Brain microvascular endothelial cell (primary cell): ENCODE results near the gene SUN2.

Experiments
- DNase-seq: peaks from one replicate; pipeline ENCODE4 v3.0.0-alpha.2; 2020
- H3K27ac ChIP-seq: fragments of 250-450 bp; sonication (Bioruptor Pico); 2 replicates; pipeline ENCODE4 v1.5.1; 2020; ENCODE audit warnings: mild to moderate bottlenecking, moderate library complexity
- H3K27me3 ChIP-seq: fragments of 250-450 bp; sonication (Bioruptor Pico); replicated peaks from 2 replicates; pipeline ENCODE4 v1.5.1; 2020; ENCODE audit warnings: mild to moderate bottlenecking
- H3K36me3 ChIP-seq: fragments of 250-450 bp; sonication (Bioruptor Pico); replicated peaks from 2 replicates; pipeline ENCODE4 v1.5.1; 2020; ENCODE audit warnings: mild to moderate bottlenecking
- H3K4me3 ChIP-seq: 2 replicates; pipeline ENCODE4 v1.5.1; 2011; ENCODE audit warnings: low read depth, mild to moderate bottlenecking, control low read depth, low read length, moderate library complexity
- in situ Hi-C: cut with HindIII; loops from 2 replicates; pipeline ENCODE4 v1.10.0; 2017; ENCODE audit warnings: low sequenced_read_pairs, low pct_ligation_motif_present
- TF ChIP-seq, protein P1 (sequence below): IDR thresholded peaks from 2 replicates; pipeline ENCODE4 v1.5.1; 2011; ENCODE audit warnings: low read depth, mild to moderate bottlenecking, moderate library complexity, low read length, control low read depth, inconsistent platforms; ENCODE audit errors: missing control alignments

The SUN2 gene

DNA sequence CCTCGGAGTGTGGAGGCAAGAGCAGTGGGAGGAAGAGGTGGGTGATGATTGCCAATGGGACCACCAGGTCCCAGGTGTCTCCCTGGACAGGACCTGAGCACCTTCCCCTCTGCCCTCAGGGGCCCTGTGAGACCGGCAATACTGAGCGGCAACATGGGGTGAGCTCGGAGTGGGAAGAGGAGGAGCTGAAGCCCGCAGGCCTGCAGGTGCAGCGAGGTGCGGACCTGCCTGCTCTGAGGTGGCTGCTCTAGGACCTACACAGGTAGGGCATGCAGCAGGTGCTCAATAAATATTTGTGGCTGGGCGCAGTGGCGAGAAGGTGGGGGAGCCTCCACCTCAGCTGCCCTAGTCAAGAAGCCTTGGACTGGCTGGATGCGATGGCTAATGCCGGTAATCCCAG lies 12.2 kb upstream of the SUN2 start:
- Histone ChIP-seq H3K27ac (no peak overlapping the region), H3K27me3 (no peaks in the 10 kb centered on the region), H3K36me3 (no peaks in the 10 kb centered on the region), H3K4me3 (no peak overlapping the region)
- TF ChIP-seq, protein P1, sequence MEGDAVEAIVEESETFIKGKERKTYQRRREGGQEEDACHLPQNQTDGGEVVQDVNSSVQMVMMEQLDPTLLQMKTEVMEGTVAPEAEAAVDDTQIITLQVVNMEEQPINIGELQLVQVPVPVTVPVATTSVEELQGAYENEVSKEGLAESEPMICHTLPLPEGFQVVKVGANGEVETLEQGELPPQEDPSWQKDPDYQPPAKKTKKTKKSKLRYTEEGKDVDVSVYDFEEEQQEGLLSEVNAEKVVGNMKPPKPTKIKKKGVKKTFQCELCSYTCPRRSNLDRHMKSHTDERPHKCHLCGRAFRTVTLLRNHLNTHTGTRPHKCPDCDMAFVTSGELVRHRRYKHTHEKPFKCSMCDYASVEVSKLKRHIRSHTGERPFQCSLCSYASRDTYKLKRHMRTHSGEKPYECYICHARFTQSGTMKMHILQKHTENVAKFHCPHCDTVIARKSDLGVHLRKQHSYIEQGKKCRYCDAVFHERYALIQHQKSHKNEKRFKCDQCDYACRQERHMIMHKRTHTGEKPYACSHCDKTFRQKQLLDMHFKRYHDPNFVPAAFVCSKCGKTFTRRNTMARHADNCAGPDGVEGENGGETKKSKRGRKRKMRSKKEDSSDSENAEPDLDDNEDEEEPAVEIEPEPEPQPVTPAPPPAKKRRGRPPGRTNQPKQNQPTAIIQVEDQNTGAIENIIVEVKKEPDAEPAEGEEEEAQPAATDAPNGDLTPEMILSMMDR = no peak
- in situ Hi-C loops = no loop called here
- DNase-seq = no peak

DNA sequence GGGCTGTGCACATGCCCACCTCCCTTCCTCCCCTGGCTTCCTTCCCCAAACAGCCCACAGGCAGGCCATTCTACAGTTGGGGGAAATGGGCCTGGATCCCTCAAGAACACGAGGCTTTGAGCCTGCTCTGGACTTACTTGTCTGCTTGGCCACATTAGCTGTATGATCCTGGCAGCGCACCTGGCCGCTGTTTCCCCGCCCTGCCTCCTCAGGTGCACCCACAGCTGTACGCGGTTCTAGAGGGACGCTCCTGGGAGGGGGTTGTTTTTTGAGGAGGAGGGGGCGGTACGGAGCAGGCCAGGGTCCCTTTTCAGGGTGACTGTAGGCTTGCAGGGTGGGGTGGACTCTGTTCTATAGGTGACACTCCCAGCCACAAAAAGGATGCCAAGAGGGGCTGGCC lies 11.5 kb upstream of the SUN2 start:
- H3K27me3 ChIP-seq = no peaks in the 10 kb centered on the region
- TF ChIP-seq, protein P1 = no peak
- H3K36me3 ChIP-seq = no peaks in the 10 kb centered on the region
- in situ Hi-C loops = no loop called here
- no peak overlapping the region for H3K4me3 ChIP-seq
- DNase-seq = no peak
- no peak overlapping the region for H3K27ac ChIP-seq

DNA sequence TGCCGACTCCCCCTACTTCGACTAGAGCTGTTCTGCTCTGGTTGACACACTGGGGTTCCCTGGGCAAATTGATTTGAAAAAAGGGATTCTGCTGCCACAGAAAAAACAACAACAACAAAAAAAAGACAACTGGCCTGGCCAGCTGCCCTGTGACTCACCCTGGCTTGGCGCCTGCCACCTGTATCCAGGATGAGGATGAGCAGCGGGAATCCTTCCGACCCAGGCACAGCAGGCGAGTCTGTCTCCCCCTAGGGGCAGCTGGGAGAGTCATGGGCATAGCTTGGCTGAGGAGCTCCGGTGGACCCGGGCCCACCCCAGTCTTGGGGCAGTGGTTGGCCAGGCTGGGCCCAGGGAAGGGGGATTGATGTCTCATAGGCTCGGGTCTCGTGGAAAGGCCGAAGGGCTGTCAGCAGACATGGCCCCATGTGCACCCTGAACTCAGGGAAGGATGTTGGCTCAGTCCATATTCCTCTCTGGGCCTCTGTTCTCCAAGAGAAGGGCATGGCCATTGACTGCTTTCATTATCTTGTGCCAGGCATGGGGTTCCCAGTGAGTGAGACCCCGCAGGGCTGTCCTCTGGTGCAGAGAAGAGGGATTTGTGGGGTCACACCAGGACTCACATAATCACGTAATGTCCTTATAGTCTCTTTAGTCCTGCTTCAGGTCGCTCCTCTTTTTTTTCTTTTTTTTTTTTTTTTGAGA lies 10.4 kb upstream of the SUN2 start:
- in situ Hi-C loops = no loop called here
- Histone ChIP-seq H3K27ac (no peak overlapping the region), H3K36me3 (no peaks in the 10 kb centered on the region), H3K4me3 (no peak overlapping the region), H3K27me3 (no peaks in the 10 kb centered on the region)
- TF ChIP-seq, protein P1 = peak; percentile 97
- DNase-seq = peak; percentile 42

DNA sequence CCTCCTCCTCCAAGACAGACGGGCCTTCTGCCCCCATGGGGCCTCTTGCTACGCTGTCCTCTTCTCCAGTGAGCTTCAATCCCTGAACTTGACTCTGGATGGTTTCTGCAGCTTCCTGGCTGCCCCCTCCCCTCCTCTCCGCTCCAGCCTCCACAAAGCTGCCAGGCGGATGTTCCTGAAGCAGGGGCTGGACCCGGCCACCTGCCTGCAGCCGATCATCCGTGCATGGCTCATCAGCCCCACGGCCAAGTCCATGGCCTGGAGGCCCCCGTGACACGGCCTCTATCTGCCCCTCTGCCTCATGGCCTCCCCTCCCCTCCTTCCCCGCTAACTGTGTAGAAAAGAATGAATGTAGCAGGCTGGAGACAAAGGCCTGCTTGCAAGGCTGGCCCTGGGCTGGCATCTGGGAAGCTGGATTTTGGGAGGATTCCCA lies 6.8 kb upstream of the SUN2 start:
- no peak for DNase-seq
- Histone ChIP-seq H3K27ac (no peak overlapping the region), H3K27me3 (no peaks in the 10 kb centered on the region), H3K36me3 (no peaks in the 10 kb centered on the region), H3K4me3 (no peak overlapping the region)
- in situ Hi-C loops = no loop called here
- TF ChIP-seq, protein P1 = no peak

DNA sequence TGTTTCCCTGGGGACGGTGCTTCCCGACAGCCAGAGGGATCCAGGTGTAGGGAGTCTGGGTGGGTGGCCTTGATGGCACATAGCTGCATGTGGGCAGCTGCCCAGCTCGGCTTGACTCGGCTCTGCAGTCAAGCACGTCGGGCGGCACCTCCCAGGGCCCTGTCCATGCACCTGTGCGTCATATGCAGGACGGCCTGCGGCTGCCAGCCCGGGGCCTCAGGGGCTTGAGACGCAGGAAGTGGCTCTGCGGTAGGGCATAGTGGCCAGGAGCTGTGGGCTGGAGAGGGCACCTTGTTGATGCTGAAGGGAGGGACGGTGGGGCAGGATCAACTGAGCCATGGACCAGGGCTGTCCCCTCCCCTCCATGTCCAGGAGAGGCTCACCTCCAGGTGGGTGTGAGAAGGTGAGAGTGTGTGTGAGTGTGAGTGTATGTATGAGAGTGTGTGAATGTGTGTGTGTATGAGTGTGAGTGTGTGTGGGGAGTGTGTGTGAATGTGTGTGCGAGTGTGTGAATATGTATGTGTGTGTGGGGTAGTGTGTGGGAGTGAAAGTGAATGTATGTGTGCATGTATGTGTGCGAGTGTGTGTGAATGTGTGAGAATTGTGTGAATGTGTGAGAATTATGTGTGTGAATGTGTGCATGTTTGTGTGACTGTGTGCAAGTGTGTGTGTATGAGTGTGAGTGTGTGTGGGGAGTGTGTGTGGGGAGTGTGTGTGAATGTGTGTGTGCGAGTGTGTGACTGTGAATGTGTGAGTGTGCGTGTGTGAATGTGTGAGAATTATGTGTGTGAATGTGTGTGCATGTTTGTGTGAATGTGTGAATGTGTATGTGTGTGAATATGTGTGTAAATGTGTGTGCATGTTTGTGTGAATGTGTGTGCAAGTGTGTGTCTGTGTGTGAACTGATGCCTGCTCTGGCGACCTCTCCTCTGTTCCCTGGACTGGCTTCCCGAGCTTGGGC lies 5.7 kb upstream of the SUN2 start:
- no peaks in the 10 kb centered on the region for H3K36me3 ChIP-seq
- DNase-seq = no peak
- TF ChIP-seq, protein P1 = no peak
- H3K4me3 ChIP-seq = no peak overlapping the region
- no peaks in the 10 kb centered on the region for H3K27me3 ChIP-seq
- in situ Hi-C loops = no loop called here
- no peak overlapping the region for H3K27ac ChIP-seq
